Neural cell (in vitro differentiated cells): ENCODE results near the gene CPD. TPM values are rescaled to one million over a fixed set of nuclear protein-coding genes. Genes with fewer than 3 reads are reported as not detected.

ENCODE experiments used
- H2AFZ ChIP-seq: fragments of 200-600, 300-800 bp; sonication (generic), shearing (Covaris generic); 2 replicates; pipeline ENCODE4 v1.6.0; 2014; ENCODE audit warnings: low read depth, mild to moderate bottlenecking, antibody characterized with exemption, low read length, moderate library complexity
- H3F3A ChIP-seq: fragments of 200-600 bp; shearing (Covaris generic); 2 replicates; pipeline ENCODE4 v1.6.1; 2016; ENCODE audit warnings: mild to moderate bottlenecking, moderate library complexity, mixed read lengths, antibody characterized with exemption, low read length; ENCODE audit not compliant: insufficient read depth, poor library complexity, severe bottlenecking
- H3K27ac ChIP-seq: fragments of 200-600, 300-800 bp; sonication (generic), shearing (Covaris generic); 2 replicates; pipeline ENCODE4 v1.5.1; 2014; ENCODE audit warnings: mild to moderate bottlenecking, low read length, moderate library complexity
- H3K27me3 ChIP-seq: fragments of 300-800, 200-600 bp; sonication (generic), shearing (Covaris generic); 2 replicates; pipeline ENCODE4 v1.6.0; 2014; ENCODE audit warnings: mild to moderate bottlenecking, low read depth, low read length, moderate library complexity; ENCODE audit not compliant: insufficient read depth
- H3K36me3 ChIP-seq: fragments of 300-800, 200-600 bp; sonication (generic), shearing (Covaris generic); 2 replicates; pipeline ENCODE4 v1.5.1; 2014; ENCODE audit warnings: mild to moderate bottlenecking, antibody characterized with exemption, low read length, moderate library complexity; ENCODE audit not compliant: insufficient read depth
- H3K4me2 ChIP-seq: fragments of 300-800, 200-600 bp; sonication (generic), shearing (Covaris generic); 2 replicates; pipeline ENCODE4 v1.6.0; 2014; ENCODE audit warnings: mild to moderate bottlenecking, low read length
- H3K4me3 ChIP-seq: fragments of 300-800, 200-600 bp; sonication (generic), shearing (Covaris generic); 2 replicates; pipeline ENCODE4 v1.5.1; 2014; ENCODE audit warnings: mild to moderate bottlenecking, low read length, moderate library complexity
- H3K79me2 ChIP-seq: fragments of 200-600 bp; shearing (Covaris generic); replicated peaks from 2 replicates; pipeline ENCODE4 v1.6.0; 2014; ENCODE audit warnings: mild to moderate bottlenecking, low read length, moderate library complexity; ENCODE audit not compliant: insufficient read depth
- H3K9ac ChIP-seq: fragments of 300-800, 200-600 bp; sonication (generic), shearing (Covaris generic); 2 replicates; pipeline ENCODE4 v1.6.1; 2016; ENCODE audit warnings: mild to moderate bottlenecking, low read length, mixed read lengths
- H3K9me2 ChIP-seq: fragments of 200-600 bp; shearing (Covaris generic); 2 replicates; pipeline ENCODE4 v1.6.1; 2016; ENCODE audit warnings: mild to moderate bottlenecking, low read length, mixed read lengths; ENCODE audit not compliant: insufficient read depth
- H3K9me3 ChIP-seq: fragments of 200-600, 300-800 bp; sonication (generic), shearing (Covaris generic); 2 replicates; pipeline ENCODE4 v1.6.1; 2016; ENCODE audit warnings: mild to moderate bottlenecking, mixed run types, low read length, moderate library complexity, mixed read lengths
- H4K20me1 ChIP-seq: fragments of 200-600 bp; shearing (Covaris generic); 2 replicates; pipeline ENCODE4 v1.6.1; 2016; ENCODE audit warnings: mild to moderate bottlenecking, mixed run types; ENCODE audit not compliant: insufficient read depth
- EP300 ChIP-seq: fragments of 450-650 bp; conservative IDR thresholded peaks from 2 replicates; pipeline ENCODE4 v1.6.1; 2014; ENCODE audit warnings: antibody characterized with exemption, mild to moderate bottlenecking, moderate library complexity; ENCODE audit not compliant: poor library complexity, severe bottlenecking
- EZH2 ChIP-seq: fragments of 200-600, 300-800 bp; shearing (Covaris generic), sonication (generic); IDR thresholded peaks from 2 replicates; pipeline ENCODE4 v1.6.1; 2014; ENCODE audit warnings: antibody characterized with exemption, low read length, borderline replicate concordance, mild to moderate bottlenecking; ENCODE audit not compliant: insufficient read depth, poor library complexity, severe bottlenecking
- MXI1 ChIP-seq: fragments of 450-650 bp; conservative IDR thresholded peaks from 2 replicates; pipeline ENCODE4 v1.6.1; 2014; ENCODE audit warnings: antibody characterized with exemption, mild to moderate bottlenecking; ENCODE audit not compliant: poor library complexity, severe bottlenecking
- POLR2AphosphoS5 ChIP-seq: IDR thresholded peaks from 2 replicates; pipeline ENCODE4 v1.6.1; 2012
- RAD21 ChIP-seq: fragments of 450-650 bp; conservative IDR thresholded peaks from 2 replicates; pipeline ENCODE4 v1.6.1; 2014; ENCODE audit warnings: antibody characterized with exemption, mild to moderate bottlenecking, moderate library complexity
- REST ChIP-seq: IDR thresholded peaks from 2 replicates; pipeline ENCODE4 v1.6.1; 2012; ENCODE audit warnings: borderline replicate concordance
- SMC3 ChIP-seq: fragments of 450-650 bp; conservative IDR thresholded peaks from 2 replicates; pipeline ENCODE4 v1.6.1; 2014; ENCODE audit warnings: antibody characterized with exemption, mild to moderate bottlenecking, moderate library complexity; ENCODE audit not compliant: poor library complexity
- TAF1 ChIP-seq: IDR thresholded peaks from 2 replicates; pipeline ENCODE4 v1.6.1; 2012; ENCODE audit warnings: low read depth
- polyA plus RNA-seq: library from polyadenylated mRNA; depleted of rRNA; stranded (reverse); fragments of >200 nt; gene quantifications from 2 replicates; pipeline ENCODE4 v1.2.3, GENCODE V29; 2014
- TF ChIP-seq, protein P1 (sequence below): fragments of 450-650 bp; IDR thresholded peaks from 2 replicates; pipeline ENCODE4 v1.5.1; 2014; ENCODE audit warnings: antibody characterized with exemption, mild to moderate bottlenecking, moderate library complexity; ENCODE audit not compliant: poor library complexity, severe bottlenecking

The CPD gene
- polyA plus RNA-seq, 1 donor from 2014 or later, result 14.1 TPM

- no peaks in the 10 kb centered on the region for H3K9me3 ChIP-seq
- no peak for TF ChIP-seq EP300
- TF ChIP-seq TAF1, result no peak
- TF ChIP-seq EZH2, result no peak
- no peak for TF ChIP-seq RAD21
- TF ChIP-seq, protein P1, sequence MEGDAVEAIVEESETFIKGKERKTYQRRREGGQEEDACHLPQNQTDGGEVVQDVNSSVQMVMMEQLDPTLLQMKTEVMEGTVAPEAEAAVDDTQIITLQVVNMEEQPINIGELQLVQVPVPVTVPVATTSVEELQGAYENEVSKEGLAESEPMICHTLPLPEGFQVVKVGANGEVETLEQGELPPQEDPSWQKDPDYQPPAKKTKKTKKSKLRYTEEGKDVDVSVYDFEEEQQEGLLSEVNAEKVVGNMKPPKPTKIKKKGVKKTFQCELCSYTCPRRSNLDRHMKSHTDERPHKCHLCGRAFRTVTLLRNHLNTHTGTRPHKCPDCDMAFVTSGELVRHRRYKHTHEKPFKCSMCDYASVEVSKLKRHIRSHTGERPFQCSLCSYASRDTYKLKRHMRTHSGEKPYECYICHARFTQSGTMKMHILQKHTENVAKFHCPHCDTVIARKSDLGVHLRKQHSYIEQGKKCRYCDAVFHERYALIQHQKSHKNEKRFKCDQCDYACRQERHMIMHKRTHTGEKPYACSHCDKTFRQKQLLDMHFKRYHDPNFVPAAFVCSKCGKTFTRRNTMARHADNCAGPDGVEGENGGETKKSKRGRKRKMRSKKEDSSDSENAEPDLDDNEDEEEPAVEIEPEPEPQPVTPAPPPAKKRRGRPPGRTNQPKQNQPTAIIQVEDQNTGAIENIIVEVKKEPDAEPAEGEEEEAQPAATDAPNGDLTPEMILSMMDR, result no peak
- TF ChIP-seq REST, result no peak
- no peak for TF ChIP-seq MXI1
- no peak for TF ChIP-seq POLR2AphosphoS5
- no peak for TF ChIP-seq SMC3
Measured at GRCh38 chr17:30345527-30346075, 33.1 kb upstream of the CPD start.

GRCh38 chr17:30346221-30346795 is 32.4 kb upstream of the CPD start:
- Histone ChIP-seq H3F3A (no peaks in the 10 kb centered on the region), H3K36me3 (no peaks in the 10 kb centered on the region)

More at GRCh38 chr17:30345527-30346075, 33.1 kb upstream of the CPD start:
- Histone ChIP-seq H3K79me2 (no peaks in the 10 kb centered on the region), H3K27me3 (no peaks in the 10 kb centered on the region), H3K4me2 (no peak overlapping the region), H2AFZ (no peak overlapping the region), H3K27ac (no peak overlapping the region), H3K9ac (no peak overlapping the region), H3K9me2 (no peaks in the 10 kb centered on the region), H3K4me3 (no peak overlapping the region), H3K36me3 (no peaks in the 10 kb centered on the region), H3F3A (no peaks in the 10 kb centered on the region), H4K20me1 (no peaks in the 10 kb centered on the region)

More at GRCh38 chr17:30346221-30346795, 32.4 kb upstream of the CPD start:
- H3K27ac ChIP-seq, result no peak overlapping the region
- H3K9ac ChIP-seq, result no peak overlapping the region
- H3K27me3 ChIP-seq, result no peaks in the 10 kb centered on the region
- no peaks in the 10 kb centered on the region for H3K79me2 ChIP-seq
- H3K4me2 ChIP-seq, result no peak overlapping the region
- TF ChIP-seq REST (no peak), EZH2 (no peak), RAD21 (no peak)
- no peak overlapping the region for H3K4me3 ChIP-seq
- H2AFZ ChIP-seq, result no peak overlapping the region
- no peaks in the 10 kb centered on the region for H4K20me1 ChIP-seq
- no peaks in the 10 kb centered on the region for H3K9me3 ChIP-seq
- no peaks in the 10 kb centered on the region for H3K9me2 ChIP-seq
